ENCODE measurements around the gene CCNY.

CCNY gene

DNA sequence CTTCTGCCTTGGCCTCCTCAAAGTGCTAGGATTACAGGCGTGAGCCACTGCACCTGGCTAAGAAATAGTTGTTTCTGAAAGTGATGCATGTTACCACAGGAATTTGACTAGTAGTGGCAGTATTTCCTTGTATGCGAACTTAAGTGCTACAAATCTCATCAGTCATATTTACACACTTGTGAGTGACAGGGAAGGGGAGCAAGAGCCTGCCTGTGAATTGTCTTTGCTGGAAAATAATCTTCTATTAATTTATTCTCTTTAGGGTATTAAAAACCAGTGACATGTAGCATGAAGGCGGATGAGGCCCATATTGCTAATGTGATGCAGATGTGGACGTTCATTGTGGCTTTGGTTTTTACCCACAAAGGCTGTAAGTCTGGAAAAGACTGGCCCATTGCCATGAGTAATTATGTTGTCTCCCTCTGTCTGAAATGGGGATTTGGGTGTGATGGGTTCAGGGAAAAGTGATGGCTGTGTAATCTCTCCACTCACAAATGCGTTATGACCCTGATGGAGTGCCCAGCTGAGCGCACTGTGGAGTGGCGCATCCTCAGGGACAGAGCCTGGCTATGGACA lies 97.6 kb downstream of the CCNY start:
- FAIRE-seq: no peak

DNA sequence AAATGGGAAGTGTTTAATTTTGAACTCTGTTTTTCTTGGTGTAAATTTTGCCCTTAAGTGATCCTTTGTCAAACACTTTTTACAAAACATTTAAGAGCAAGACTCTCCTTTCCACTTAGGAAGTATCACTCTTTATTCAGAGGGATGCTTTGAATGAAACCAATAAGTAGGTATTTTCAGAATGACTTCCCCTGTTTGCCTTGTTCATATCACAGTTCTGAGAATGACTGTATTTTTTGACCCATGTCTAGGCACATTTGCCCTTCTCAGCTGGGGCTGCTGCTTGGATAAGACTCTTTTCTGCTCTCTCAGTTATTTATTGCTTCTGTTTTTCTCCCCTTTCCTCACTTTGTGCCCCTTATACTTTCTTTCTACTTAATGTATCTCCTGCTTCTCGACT lies 98.2 kb downstream of the CCNY start:
- FAIRE-seq: no peak

GRCh38 chr10:35435824-35436223 lies 99.5 kb downstream of the CCNY start:
- no peak for FAIRE-seq

GRCh38 chr10:35437829-35438228 lies 101.5 kb downstream of the CCNY start:
- no peak for FAIRE-seq

GRCh38 chr10:35438718-35439571 lies 102.6 kb downstream of the CCNY start:
- no peak for FAIRE-seq

- no peak for FAIRE-seq
These were observed 103.7 kb downstream of the CCNY start for GRCh38 chr10:35440016-35440415.

GRCh38 chr10:35442028-35442427 lies 105.7 kb downstream of the CCNY start:
- no peak for FAIRE-seq

GRCh38 chr10:35442592-35442991 lies 106.3 kb downstream of the CCNY start:
- FAIRE-seq: no peak

GRCh38 chr10:35443858-35444257 lies 107.5 kb downstream of the CCNY start:
- FAIRE-seq: no peak

- no peak for FAIRE-seq
These were observed 109.0 kb downstream of the CCNY start for GRCh38 chr10:35445150-35445884.

DNA sequence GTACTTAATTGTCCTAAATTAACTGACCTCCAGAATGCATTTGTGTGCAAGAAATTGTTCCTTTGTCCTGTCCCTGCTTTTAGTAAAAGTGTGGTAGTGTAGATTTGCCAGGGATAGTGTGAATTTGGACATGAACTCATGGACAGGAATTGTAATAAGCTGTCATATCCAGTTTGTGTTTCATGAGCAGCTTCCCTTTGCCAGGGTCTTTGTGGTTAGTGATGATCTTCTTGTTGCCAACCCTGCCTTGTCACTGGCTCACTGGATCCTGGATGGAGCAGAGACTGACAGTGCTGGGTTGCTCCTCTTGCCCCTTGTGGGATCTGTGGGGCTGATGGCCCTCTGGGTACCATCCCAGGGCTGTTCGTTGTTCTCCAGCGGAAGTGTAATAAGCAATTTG lies 110.1 kb downstream of the CCNY start:
- FAIRE-seq: no peak

DNA sequence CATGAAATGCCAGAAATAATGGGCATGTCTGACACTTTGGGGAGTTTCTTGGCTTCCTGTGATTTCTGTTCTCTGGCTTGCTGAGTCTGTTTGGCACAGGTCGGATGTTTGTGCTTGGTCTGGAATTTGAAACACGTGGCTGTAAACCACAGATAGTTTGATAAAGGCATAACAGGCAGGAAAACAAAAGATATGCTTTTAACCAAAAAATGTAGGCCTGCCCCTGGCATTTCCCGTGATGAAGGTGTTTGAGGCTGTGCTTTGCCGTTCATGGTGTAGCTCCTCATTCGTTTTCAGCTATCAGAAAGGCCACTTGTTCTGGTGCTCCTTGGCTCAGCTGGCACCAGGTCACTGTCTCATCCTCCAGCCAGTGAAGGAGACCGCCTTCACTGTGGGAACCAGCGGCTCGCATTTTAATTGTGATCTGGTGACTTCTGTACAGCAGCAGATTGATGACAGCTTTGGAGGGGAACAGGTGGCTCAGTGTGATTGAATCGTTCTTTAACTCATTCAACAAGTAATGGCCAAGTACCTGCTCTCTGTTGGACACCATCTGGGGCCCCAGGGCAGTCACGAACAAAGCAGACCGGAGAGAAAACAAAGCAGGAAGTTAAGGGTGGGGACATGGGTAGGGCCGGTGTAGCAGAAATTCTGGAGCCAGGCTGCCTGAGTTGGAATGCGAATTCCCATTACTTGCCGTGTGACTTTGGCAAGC lies 111.5 kb downstream of the CCNY start:
- no peak for FAIRE-seq

DNA sequence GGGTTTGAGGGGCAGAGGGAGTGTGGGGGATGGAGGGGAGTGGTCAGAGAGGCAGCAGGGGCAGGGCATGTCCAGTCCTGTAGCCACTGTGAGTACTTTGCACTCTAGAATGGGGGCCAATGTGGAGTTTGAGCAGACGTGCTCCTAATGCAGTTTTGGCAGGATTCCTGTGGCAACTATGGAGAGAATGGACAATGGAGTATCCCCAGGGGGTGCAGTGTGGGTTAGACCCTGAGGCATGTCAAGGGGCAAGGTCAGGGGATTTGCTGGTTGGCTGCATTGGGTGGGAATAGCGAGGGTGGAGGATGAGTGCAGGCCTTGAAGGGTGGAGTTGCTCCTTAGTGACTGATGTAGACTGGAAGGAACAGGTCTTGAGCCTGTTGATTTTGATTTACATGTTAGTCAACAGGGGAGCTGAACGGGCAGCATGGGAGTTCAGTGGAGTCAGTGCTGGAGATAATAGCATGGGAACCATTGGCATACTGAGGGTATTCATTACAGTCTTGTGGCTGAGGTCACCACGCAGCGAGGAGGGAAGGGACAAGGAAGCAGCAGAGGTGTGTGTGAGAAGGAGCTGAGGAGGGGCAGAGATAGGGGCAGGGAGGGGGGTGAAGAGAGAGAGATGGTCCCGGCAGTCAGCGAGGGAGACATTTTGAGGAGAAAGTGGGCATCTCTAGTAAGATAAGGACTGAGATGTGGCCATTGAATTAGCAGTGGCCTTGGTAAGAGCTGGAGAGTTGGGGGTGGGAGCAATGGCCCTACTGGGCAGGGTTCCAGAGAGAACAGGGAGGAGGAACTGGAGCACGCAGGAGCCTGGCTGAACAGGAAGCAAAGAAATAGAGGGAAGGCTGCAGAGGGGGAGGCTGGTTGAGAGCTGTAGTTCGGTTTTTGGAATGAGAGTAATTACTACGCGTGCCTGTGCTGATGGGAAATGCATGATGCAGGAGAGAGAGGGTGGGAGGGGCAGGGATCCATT lies 112.7 kb downstream of the CCNY start:
- FAIRE-seq: no peak

DNA sequence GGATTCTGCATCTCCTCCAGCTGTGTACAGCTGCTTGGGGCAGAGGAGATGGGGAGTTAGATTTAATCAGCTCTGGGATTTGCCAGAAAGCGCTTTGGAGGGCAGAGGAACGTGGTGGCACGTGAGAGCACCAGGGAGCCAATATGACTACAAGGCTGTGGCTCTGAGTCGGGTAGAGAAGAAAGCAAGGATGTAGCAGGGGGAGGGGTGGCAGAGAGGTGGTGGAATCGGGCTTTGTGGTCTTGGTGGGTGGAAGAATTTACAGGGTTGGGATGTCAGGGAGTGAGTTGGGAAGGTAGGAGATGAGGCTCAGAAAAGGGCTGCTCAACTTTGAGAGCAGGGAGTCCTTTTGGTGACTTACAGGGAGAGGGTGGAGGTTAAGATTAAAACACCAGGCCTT lies 113.6 kb downstream of the CCNY start:
- no peak for FAIRE-seq

DNA sequence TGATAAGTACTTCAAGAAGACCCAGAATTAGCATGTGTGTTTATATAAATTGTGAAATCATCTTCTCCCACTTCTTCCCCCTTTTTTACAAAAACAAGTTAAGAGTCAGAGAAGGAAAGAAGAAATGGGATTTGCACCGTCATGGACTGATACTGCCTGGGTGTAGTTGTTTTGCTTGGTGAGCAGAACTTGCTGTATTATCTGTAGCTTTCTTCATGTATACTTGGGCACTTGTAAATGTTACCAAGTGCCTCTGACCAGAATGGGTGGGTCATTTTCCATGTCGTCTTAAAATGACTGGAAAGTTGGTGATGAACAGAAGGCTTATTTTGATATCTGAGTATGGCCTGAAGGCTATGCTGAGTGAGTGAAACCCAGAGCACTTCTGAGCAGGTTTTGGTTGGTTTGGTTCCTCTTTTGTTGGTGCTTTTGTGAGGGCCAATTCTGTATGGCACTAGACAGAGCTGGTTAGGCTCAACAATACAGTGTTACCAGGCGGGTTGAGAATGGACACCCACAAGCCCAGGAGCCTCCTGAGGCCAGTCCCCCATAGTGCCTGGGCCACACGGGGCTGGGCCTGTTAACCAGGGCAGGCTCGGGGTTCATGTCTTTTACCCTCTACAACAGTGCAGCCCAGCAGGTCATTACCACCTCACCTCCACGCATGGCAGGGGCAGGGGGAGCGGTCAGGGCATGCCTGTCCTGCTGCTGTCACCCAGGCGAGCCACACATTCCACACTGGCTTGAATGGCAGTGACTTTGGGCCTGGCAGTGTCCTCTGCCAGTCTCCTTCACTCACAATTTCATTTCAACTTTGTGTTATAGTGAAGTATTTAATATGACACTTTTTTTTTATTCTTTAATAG lies 115.1 kb downstream of the CCNY start:
- FAIRE-seq: no peak

GRCh38 chr10:35452171-35452570 lies 115.9 kb downstream of the CCNY start:
- FAIRE-seq: no peak

DNA sequence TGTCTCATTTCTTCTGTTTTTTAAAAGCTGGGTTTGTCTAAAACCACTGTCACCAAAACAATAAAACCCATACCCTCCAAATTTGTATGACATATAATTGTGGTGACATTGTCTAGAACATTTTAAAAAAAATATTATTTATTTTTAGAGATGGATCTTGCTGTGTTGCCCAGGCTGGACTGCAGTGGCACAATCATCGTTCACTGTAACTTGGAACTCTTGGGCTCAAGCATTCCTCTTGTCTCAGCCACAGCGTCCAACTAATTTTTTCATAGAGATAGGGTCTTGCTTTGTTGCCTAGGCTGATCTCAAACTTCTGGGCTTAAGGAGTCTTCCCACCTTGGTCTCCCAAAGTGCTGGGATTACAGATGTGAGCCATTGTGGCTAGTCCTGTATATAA lies 116.5 kb downstream of the CCNY start:
- no peak for FAIRE-seq

DNA sequence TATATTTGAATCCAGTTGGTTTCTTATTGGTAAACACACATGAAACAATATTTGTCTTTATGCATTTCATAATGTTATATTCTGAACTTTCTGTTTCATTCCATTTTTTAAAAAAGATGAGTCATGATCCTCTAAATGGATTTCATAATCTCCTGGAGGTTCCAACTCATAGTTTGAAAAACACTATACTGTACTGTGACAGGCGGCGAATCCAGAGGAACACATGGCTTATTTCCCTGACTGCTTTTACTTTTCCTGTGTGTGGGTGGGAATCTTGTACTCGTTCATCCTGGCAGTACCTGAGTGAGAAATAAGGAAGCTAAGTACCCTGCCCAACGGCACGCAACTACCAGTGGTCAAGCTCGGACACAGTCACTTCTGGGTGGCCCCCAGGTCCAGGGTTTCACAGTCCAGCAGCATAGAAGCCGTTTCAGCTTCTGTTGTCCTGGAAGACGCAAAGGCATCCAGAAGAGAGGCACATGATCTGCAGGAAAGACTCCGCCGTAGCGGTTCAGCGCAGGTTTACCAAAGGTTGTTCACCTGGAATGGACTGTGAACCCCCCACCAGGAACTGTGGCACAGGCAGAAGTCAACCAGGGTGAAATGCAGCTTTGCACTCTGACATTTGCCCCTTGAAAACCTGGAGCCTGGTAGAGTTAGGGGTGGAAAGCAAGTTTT lies 117.7 kb downstream of the CCNY start:
- FAIRE-seq: no peak

GRCh38 chr10:35456153-35456720 lies 119.9 kb downstream of the CCNY start:
- no peak for FAIRE-seq

DNA sequence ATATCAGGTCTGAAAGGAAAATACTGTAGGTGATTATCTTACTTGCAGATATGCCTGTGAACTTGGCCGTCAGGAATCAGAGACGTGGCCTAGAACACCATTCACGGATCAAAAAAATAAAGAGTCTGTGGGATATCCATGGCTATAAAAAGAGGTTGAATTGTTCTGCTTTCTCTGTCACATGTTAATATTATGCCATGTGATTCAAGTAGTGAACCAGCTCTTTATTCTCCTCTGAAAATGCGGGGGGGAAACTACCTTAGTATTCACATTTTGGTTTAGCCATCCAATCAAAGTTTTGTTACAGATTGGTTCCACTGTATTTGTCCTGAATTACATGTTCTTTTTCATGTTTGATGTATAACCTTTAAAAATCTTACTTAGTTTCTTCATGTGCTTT lies 120.5 kb downstream of the CCNY start:
- no peak for FAIRE-seq

Data from G401.6 (cell line).